GOT3 (cell line): ENCODE data around the gene LGI1.
"Not testable (repeated sequence)": the region's sequence is repeated elsewhere in the genome, so short reads cannot be mapped to it uniquely, and the experiment has no call there.

Source experiments
- DNase-seq: peaks from one replicate; lab custom pipeline; 2025; ENCODE audit warnings: mixed read lengths; lab: John Stamatoyannopoulos, UW

The LGI1 gene

GRCh38 chr10:93806903-93807302, 49.2 kb downstream of the LGI1 start:
- DNase-seq, result no peak

- DNase-seq, result no peak
Observed at GRCh38 chr10:93807371-93807770, 49.6 kb downstream of the LGI1 start.

- DNase-seq, result no peak
Observed at GRCh38 chr10:93812659-93813338, 55.1 kb downstream of the LGI1 start.

DNA sequence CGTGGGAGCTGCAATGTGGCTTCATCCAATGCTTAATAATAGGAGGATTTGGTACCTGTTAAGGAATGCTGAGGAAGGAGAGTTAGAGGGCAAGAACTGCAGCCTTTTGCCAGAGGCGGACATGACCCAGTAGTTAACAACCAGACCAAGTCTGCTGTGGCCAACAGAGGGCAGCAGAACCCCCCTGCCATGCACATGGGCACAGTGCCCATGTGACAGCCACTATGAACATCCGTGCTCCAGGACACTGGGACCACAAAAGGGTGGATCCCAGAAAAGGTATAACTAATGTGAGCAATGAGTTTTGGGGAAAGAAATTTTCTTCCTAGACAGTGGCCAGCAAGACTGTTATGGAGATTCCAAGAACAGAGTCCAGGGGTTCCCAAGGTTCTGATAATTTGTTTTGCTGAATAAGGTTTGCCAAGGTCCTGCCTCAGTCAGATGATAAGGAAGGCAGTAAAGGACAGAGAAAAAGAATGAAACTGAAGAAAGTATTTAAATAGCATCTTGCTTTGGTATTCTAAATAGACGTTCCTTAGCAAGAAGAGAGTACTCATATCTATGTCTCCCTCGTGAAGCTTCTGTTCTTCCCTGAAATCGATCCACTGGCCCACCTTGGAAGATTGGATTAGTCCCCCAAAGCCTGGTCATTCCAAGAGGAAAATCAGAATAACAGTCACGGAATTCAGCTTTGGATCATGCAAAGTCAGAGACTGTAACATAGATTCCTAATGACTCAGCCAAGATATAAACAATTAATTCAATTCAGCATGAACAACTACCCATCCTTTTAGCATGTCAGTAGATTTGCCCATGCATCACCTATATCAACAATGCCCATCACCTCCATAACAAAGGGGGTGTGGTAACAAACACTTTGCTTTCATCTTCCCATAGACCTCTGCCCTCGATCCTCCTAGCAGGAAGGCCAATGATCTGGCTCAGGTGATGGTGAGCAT, 56.0 kb downstream of the LGI1 start:
- no peak for DNase-seq

- no peak for DNase-seq
Observed at GRCh38 chr10:93815304-93816096, 57.8 kb downstream of the LGI1 start.

GRCh38 chr10:93816123-93816747, 58.5 kb downstream of the LGI1 start:
- DNase-seq, result no peak

DNA sequence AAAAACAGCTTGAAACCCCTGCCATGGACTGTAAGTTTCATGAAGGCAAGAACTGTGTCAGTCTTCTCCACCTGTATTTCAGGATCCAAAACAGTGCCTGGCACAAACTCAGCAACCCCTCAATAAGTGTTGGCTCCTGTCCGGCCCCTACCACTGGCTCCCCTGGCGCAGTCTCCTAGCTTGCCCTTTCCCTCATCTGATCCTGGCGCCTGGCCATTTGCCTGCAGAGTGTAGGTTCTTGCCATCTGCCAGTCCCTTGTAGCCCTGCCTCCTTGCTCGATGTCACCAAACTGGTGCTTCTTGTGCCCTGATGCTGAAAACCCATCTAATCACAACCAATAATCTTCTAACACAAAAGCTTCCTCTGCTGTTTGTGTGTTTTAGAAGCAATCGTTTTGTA, 60.4 kb downstream of the LGI1 start:
- no peak for DNase-seq

DNA sequence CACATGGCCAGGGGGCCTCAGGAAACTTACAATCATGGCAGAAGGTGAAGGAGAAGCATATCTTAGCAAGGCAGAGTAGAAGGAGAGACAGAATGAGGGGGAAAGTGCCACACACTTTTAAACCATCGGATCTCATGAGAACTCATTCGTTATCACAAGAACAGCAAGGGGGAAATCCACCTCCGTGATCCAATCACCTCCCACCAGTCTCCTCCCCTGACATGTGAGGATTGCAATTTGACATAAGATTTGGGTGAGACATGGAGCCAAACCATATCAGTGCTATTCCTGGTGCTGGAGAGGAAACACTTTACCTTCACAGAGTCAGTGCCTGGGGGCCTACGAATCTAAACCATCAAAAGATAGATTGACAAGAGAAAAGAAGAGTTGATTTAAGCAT, 61.8 kb downstream of the LGI1 start:
- no peak for DNase-seq

DNA sequence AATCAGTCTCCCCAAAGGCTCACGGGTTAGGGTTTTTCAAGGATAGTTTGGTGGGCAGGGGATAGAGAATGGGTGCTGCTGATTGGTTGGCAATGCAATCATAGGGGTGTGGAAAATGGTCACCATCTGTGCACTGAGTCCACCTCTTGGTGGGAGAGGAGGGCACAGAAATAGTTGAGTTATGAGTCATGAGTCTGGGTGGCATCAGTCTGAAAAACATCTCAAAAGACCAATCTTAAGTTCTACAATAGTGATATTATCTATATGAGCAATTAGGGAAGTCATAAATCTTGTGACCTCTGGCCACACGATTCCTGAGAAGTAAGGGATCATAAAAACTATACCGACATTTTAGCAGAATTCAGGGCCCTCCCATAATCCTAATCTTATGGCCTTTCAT, 62.7 kb downstream of the LGI1 start:
- no peak for DNase-seq

GRCh38 chr10:93821051-93821772, 63.5 kb downstream of the LGI1 start:
- DNase-seq, result no peak

- DNase-seq, result no peak
Observed at GRCh38 chr10:93826355-93826754, 68.6 kb downstream of the LGI1 start.

DNA sequence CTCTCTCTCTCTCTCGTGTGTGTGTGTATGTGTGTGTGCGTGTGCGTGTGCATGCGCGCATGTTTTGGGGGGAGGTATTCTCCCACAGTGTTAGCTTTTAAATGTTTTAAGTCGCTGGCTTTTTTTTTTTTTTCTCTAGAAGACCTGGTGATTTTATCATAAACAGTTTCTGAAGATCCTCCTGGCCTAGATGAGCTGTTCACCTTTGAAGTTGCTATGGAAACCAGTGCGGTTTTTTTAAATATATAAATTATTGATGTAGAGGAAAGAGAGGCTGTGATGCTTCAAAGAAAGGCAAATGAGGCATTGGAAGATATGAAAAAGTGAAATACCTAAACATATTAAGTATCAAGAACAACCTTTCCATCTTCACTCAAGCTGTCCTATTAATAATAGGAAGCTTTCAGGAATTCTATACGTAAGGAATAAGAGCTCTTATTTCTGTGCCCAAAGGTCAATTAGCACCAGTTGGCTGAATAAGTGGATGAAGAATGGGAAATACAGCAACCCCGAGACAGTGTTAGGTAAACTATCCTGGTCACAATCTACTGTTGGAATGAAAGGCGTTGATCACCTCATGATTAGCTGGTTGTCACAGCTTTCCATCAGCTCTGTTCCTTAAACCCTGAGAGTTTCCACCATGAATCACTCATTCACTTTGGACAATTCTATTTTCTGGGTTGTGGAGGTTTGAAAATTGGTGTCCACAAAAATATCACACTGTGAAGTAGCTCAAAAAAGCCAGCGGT, 69.5 kb downstream of the LGI1 start:
- no peak for DNase-seq

GRCh38 chr10:93831065-93831464, 73.3 kb downstream of the LGI1 start:
- DNase-seq, result not testable (repeated sequence)

DNA sequence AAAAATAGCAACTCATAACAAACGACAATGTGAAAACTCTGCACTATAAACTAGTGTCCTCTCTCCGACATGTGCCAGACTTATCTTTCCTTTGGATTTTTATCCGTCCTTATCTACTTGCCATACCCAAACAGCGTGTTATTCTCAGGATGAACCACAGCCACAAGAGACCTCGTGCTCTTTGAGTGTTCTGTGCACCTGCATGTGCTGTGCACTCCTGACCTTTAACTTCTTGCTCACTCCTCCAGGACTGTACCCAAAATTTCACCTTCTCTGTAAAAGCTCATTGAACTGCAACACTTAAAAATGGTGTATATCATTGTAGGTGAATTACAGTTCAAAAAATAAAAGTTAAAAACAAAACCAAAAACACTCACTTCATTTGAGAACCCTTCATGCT, 78.0 kb downstream of the LGI1 start:
- no peak for DNase-seq

DNA sequence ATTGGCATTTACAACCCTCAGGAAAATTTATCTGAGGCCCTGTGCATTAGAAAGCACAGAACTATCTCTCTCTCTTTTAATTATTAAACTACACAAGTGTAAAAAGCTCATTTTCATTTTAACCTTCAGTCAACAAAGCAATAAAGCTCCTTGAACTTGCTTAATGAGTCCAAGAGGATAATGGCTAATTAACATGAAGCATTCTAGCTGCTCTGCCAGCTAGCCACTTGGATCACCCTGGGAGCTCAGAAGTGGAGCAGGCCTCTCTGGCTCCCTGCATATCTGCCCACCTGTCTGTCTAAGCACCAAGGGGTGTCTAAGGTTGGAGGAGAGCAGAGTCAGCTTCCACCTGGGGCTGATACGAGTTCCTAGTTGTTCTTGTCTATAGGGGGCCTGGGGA, 80.1 kb downstream of the LGI1 start:
- no peak for DNase-seq

- DNase-seq, result no peak
Observed at GRCh38 chr10:93838278-93838677, 80.5 kb downstream of the LGI1 start.

DNA sequence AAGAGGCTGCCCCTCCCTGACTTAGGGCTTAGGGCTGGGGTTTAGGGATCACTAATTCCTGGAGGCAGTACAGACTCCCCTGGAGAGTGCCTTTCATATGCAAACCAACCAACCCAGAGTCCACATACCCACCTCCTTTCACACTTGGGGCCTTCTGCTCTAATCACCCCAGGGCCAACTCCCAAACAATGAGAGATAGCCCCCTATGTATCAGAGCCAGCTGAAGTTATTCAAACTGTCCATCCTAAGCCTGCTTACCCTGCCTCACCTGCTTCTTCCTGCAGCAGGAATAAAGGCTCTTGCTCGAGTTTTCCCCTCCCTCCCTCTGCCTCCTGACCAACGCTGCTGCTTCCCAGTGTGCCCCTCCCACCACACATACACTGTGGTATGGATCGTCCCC, 84.2 kb downstream of the LGI1 start:
- DNase-seq, result no peak

GRCh38 chr10:93844979-93845626, 87.4 kb downstream of the LGI1 start:
- DNase-seq, result no peak
